GM19351 (cell line): Measurements from ENCODE around the gene GPR27.

Source experiments
- ATAC-seq: cut with Tn5 transposase; IDR thresholded peaks from one replicate; pipeline ENCODE4 v1.9.1; 2021; ENCODE audit warnings: mild to moderate bottlenecking, moderate library complexity; ENCODE audit not compliant: unreplicated experiment

GPR27 gene

GRCh38 chr3:71753701-71754609, at the start of gene GPR27:
TSS of gene GPR27 (plus strand) at chr3:71753855. CDS start at chr3:71754050, 195 bp downstream.
- no peak for ATAC-seq

- ATAC-seq: no peak
Observed at GRCh38 chr3:71704915-71705314, 48.7 kb upstream of the GPR27 start.

GRCh38 chr3:71705681-71706080, 48.0 kb upstream of the GPR27 start:
- ATAC-seq: no peak

- no peak for ATAC-seq
Observed at GRCh38 chr3:71707595-71707994, 46.1 kb upstream of the GPR27 start.

- ATAC-seq: no peak
Observed at GRCh38 chr3:71708476-71709105, 45.1 kb upstream of the GPR27 start.

- ATAC-seq: no peak
Observed at GRCh38 chr3:71709908-71710511, 43.6 kb upstream of the GPR27 start.

GRCh38 chr3:71710906-71711494, 42.7 kb upstream of the GPR27 start:
- peak; percentile 88 for ATAC-seq

- ATAC-seq: no peak
Observed at GRCh38 chr3:71713041-71713440, 40.6 kb upstream of the GPR27 start.

- no peak for ATAC-seq
Observed at GRCh38 chr3:71714595-71714994, 39.1 kb upstream of the GPR27 start.

- ATAC-seq: no peak
Observed at GRCh38 chr3:71718072-71718471, 35.6 kb upstream of the GPR27 start.

GRCh38 chr3:71721002-71721401, 32.7 kb upstream of the GPR27 start:
- no peak for ATAC-seq

GRCh38 chr3:71721651-71722157, 32.0 kb upstream of the GPR27 start:
- ATAC-seq: no peak

GRCh38 chr3:71722693-71723092, 31.0 kb upstream of the GPR27 start:
- ATAC-seq: no peak

- ATAC-seq: peak; percentile 44
Observed at GRCh38 chr3:71723452-71724170, 30.0 kb upstream of the GPR27 start.

- no peak for ATAC-seq
Observed at GRCh38 chr3:71724171-71724453, 29.5 kb upstream of the GPR27 start.

GRCh38 chr3:71724584-71725270, 28.9 kb upstream of the GPR27 start:
- ATAC-seq: peak; percentile 43

GRCh38 chr3:71725271-71725991, 28.2 kb upstream of the GPR27 start, which contains the start of gene EIF4E3:
TSS of gene EIF4E3 (minus strand) at chr3:71725402. CDS start at chr3:71725367, 35 bp downstream.
- peak; percentile 54 for ATAC-seq

GRCh38 chr3:71726146-71726545, 27.5 kb upstream of the GPR27 start:
- no peak for ATAC-seq

- ATAC-seq: no peak
Observed at GRCh38 chr3:71728632-71729342, 24.9 kb upstream of the GPR27 start.
